ENCODE results near the gene TRMT1. TPM values are rescaled to one million over a fixed set of nuclear protein-coding genes. Genes with fewer than 3 reads are reported as not detected.
A peak's percentile ranks its signal among the peaks of the same experiment; 100 is the strongest.

Gene TRMT1
- total RNA-seq, 6 experiments from 2014 or later: 36.3 to 49.9 (median 39.6) TPM

GRCh38 chr19:13119627-13120026, 3.1 kb upstream of the TRMT1 start:
- Mint-ChIP-seq H3K27ac (peak overlapping the region; percentile 91), H3K4me1 (ENCODE audit: low read depth) (peaks cover 60% of the 10 kb centered on the region), H3K27me3 (ENCODE audit: insufficient read depth) (no peaks in the 10 kb centered on the region; the same call in 1 of the 2 replicates), H3K9me3 (no peaks in the 10 kb centered on the region), H3K4me3 (peak overlapping the region; percentile 89), H3K36me3 (ENCODE audit: low read depth) (peaks cover 6% of the 10 kb centered on the region; the same call in 1 of the 2 replicates)
- TF ChIP-seq CTCF (IDR thresholded peaks at IDR 0.05): no peak
- DNase-seq: no peak

GRCh38 chr19:13118424-13119193, 2.1 kb upstream of the TRMT1 start:
- peak overlapping the region; percentile 89 for H3K4me3 Mint-ChIP-seq
- no peak for TF ChIP-seq CTCF (IDR thresholded peaks at IDR 0.05)
- peaks cover 6% of the 10 kb centered on the region; the same call in 1 of the 2 replicates for H3K36me3 Mint-ChIP-seq (ENCODE audit: low read depth)
- peak overlapping the region; percentile 91 for H3K27ac Mint-ChIP-seq
- no peaks in the 10 kb centered on the region for H3K9me3 Mint-ChIP-seq
- H3K27me3 Mint-ChIP-seq (ENCODE audit: insufficient read depth): no peaks in the 10 kb centered on the region; the same call in 1 of the 2 replicates
- peaks cover 60% of the 10 kb centered on the region for H3K4me1 Mint-ChIP-seq (ENCODE audit: low read depth)
- no peak for DNase-seq

GRCh38 chr19:13117772-13118423, 1.4 kb upstream of the TRMT1 start, which contains the start of gene NACC1:
NACC1 (plus strand) TSS chr19:13118264; CDS start chr19:13135208, 16,944 bp downstream.
- H3K27ac Mint-ChIP-seq: peak within 1 kb of the TSS; percentile 95
- peak; percentile 81 for DNase-seq
- peak within 1 kb of the TSS; percentile 99 for H3K4me3 Mint-ChIP-seq
- no peak for TF ChIP-seq CTCF (IDR thresholded peaks at IDR 0.05)
- H3K4me1 Mint-ChIP-seq (ENCODE audit: low read depth): peaks cover 60% of the 10 kb centered on the region
- no peaks in the 10 kb centered on the region for H3K9me3 Mint-ChIP-seq
- peaks cover 6% of the 10 kb centered on the region; the same call in 1 of the 2 replicates for H3K36me3 Mint-ChIP-seq (ENCODE audit: low read depth)
- H3K27me3 Mint-ChIP-seq (ENCODE audit: insufficient read depth): no peaks in the 10 kb centered on the region; the same call in 1 of the 2 replicates

- peaks cover 54% of the 10 kb centered on the region for H3K4me1 Mint-ChIP-seq (ENCODE audit: low read depth)
- DNase-seq: no peak
These were observed 734 bp upstream of the TRMT1 start for GRCh38 chr19:13117176-13117771.

More at GRCh38 chr19:13117176-13117771, 734 bp upstream of the TRMT1 start:
- Mint-ChIP-seq H3K27ac (peak overlapping the region; percentile 95), H3K9me3 (no peaks in the 10 kb centered on the region), H3K36me3 (ENCODE audit: low read depth) (peaks cover 6% of the 10 kb centered on the region; the same call in 1 of the 2 replicates), H3K4me3 (peak overlapping the region; percentile 99), H3K27me3 (ENCODE audit: insufficient read depth) (no peaks in the 10 kb centered on the region; the same call in 1 of the 2 replicates)
- TF ChIP-seq CTCF (IDR thresholded peaks at IDR 0.05): no peak

All from HFFc6 (cell line).